H1 (cell line): ENCODE results near the gene NECTIN1.

Experiments used
- CTCF ChIP-seq, 3 experiments: IDR thresholded peaks; 1 replicate in 2 of 3; 2 replicates in 1 of 3; pipeline versions ENCODE4 v1.5.1 to v1.6.1; 2011; ENCODE audit warnings: low read length in 3 of 3, mild to moderate bottlenecking in 3 of 3, inconsistent platforms in 2 of 3, low read depth in 1 of 3, moderate library complexity in 1 of 3; ENCODE audit not compliant: insufficient read depth in 1 of 3; ENCODE audit errors: control extremely low read depth in 1 of 3
- EP300 ChIP-seq, 2 experiments: IDR thresholded peaks; 1 replicate in 1 of 2; 2 replicates in 1 of 2; pipeline ENCODE4 v1.6.1; 2011 to 2012; ENCODE audit warnings: low read depth in 2 of 2, low read length in 2 of 2, mild to moderate bottlenecking in 2 of 2, borderline replicate concordance in 1 of 2, inconsistent platforms in 1 of 2, moderate library complexity in 1 of 2
- POLR2A ChIP-seq, 2 experiments: IDR thresholded peaks; 1 replicate in 1 of 2; 2 replicates in 1 of 2; pipeline ENCODE4 v1.6.1; 2011; ENCODE audit warnings: low read depth in 2 of 2, low read length in 2 of 2, mild to moderate bottlenecking in 2 of 2; ENCODE audit errors: control extremely low read depth in 1 of 2
- POLR2AphosphoS5 ChIP-seq: IDR thresholded peaks from 2 replicates; pipeline ENCODE4 v1.6.1; 2011; ENCODE audit warnings: low read depth, low read length
- RAD21 ChIP-seq, 2 experiments: IDR thresholded peaks in 1 of 2; conservative IDR thresholded peaks in 1 of 2; 2 replicates each; pipeline ENCODE4 v1.6.1; 2011; ENCODE audit warnings: low read depth in 2 of 2, low read length in 2 of 2, improper control_type of control experiment in 1 of 2, inconsistent platforms in 1 of 2, mild to moderate bottlenecking in 1 of 2, moderate library complexity in 1 of 2
- SIN3A ChIP-seq, 2 experiments: IDR thresholded peaks in 1 of 2; conservative IDR thresholded peaks in 1 of 2; 2 replicates each; pipeline ENCODE4 v1.6.1; 2011 to 2012; ENCODE audit warnings: low read length in 2 of 2, improper control_type of control experiment in 1 of 2, low read depth in 1 of 2, mild to moderate bottlenecking in 1 of 2

- TF ChIP-seq CTCF (IDR thresholded peaks at IDR 0.05; ENCODE audit: control extremely low read depth in 1 of 3, insufficient read depth in 1 of 3, low read depth in 1 of 3, low read length in 3 of 3), result no peak
- no peak for TF ChIP-seq POLR2A (IDR thresholded peaks at IDR 0.05; ENCODE audit: control extremely low read depth in 1 of 2, low read depth in 2 of 2, low read length in 2 of 2)
- TF ChIP-seq SIN3A (conservative IDR thresholded peaks at IDR 0.05 in 1 of 2, IDR thresholded peaks at IDR 0.05 in 1 of 2; ENCODE audit: low read depth in 1 of 2, low read length in 2 of 2), result no peak
- TF ChIP-seq RAD21 (IDR thresholded peaks at IDR 0.05 in 1 of 2, conservative IDR thresholded peaks at IDR 0.05 in 1 of 2; ENCODE audit: low read depth in 2 of 2, low read length in 2 of 2), result no peak
- TF ChIP-seq EP300 (IDR thresholded peaks at IDR 0.05; ENCODE audit: borderline replicate concordance in 1 of 2, low read depth in 2 of 2, low read length in 2 of 2), result no peak
- no peak for TF ChIP-seq POLR2AphosphoS5
These were observed 78.7 kb downstream of the NECTIN1 start for GRCh38 chr11:119650251-119650650.
